Cardiac muscle cell (in vitro differentiated cells and primary cell): ENCODE measurements around the gene RNASE8. TPM values are rescaled to one million over a fixed set of nuclear protein-coding genes. Genes with fewer than 3 reads are reported as not detected.
"Not testable (repeated sequence)": the region's sequence is repeated elsewhere in the genome, so short reads cannot be mapped to it uniquely, and the experiment has no call there.

Source experiments
- DNase-seq, 2 donors: peaks; one replicate each; pipeline versions ENCODE4 v3.0.0 to v3.0.0-alpha.2; 2010 to 2017; ENCODE audit warnings: low read depth in 1 of 2, low spot score in 1 of 2
- H3K27ac ChIP-seq: fragments of 200-600 bp; sonication (generic); 2 replicates; pipeline ENCODE4 v1.5.1; 2016
- H3K27me3 ChIP-seq: fragments of 200-600 bp; sonication (generic); 2 replicates; pipeline ENCODE4 v1.6.0; 2016; ENCODE audit warnings: control low read depth
- H3K36me3 ChIP-seq: fragments of 200-600 bp; sonication (generic); 2 replicates; pipeline ENCODE4 v1.5.1; 2016; ENCODE audit warnings: control low read depth
- H3K4me1 ChIP-seq: fragments of 200-600 bp; sonication (generic); 2 replicates; pipeline ENCODE4 v1.8.1; 2017; ENCODE audit warnings: low read depth, mild to moderate bottlenecking, mixed run types
- H3K4me3 ChIP-seq: fragments of 200-600 bp; sonication (generic); 2 replicates; pipeline ENCODE4 v1.5.1; 2016; ENCODE audit warnings: mild to moderate bottlenecking
- H3K9me3 ChIP-seq: fragments of 200-600 bp; sonication (generic); 2 replicates; pipeline ENCODE4 v1.5.1; 2017; ENCODE audit warnings: low read depth, mild to moderate bottlenecking, control low read depth
- polyA plus RNA-seq: library from polyadenylated mRNA; unstranded; fragments of >200 nt; fragmentation: Nextera tagmentation; extraction: Ambion mirVana; gene quantifications from 2 replicates; pipeline ENCODE4 v1.2.1, GENCODE V29; 2016
- total RNA-seq: library from RNA; depleted of rRNA; stranded (reverse); fragments of >200 nt; gene quantifications from 2 replicates; pipeline ENCODE4 v1.2.3, GENCODE V29; 2016
- TF ChIP-seq, protein P1 (sequence below): IDR thresholded peaks from 2 replicates; pipeline ENCODE4 v1.5.1; 2012; ENCODE audit warnings: low read depth, mild to moderate bottlenecking, low read length

The RNASE8 gene
- total and polyA plus RNA-seq, 2 experiments from 2014 or later, result not detected

DNA sequence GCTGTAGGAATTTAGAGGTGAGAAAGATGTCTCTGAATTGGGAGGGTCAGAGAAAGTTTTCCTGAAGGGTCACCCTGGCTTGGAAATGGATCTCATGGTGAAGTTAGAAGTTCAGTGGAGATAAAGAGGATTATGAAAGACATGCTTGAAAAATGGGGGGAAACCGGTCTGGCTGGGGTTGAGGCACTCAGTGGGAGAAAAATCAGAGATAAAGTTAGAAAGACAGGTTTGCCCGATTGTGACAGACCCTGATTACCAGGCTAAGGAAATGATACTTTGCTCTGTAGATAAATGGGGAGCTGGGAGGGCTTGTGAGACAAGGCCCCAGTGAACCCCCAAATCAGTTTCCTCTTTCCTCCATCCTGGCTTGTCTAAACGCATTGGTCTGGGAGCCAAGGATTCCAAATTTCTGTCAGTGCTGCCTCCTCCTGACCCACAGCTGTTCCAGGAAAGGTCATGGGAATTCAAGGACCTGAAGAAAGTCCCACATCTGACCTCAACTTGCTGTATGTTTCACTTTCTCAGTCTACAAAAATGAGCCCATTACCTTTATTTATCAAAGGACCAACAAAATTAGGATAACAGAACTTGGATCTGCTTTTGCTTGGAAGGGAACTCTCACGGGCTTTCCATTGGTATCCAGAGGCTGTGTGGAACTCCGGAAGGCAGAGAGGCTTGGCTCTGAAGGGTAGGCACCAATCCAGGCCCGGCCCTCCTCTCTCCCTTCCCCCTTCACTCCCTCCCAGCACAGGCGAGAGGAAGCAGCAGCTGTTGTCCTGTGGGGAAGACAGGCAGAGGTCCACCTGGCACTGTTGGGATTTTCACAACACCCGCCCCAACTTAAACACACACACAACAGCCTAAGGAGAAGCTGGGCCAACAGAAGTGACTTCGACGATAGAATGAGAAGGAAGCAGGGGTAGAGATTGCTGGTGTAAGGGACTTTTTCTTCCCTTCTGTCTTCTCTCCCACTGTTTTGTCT, 18.9 kb upstream of the RNASE8 start:
- peaks cover 20% of the 10 kb centered on the region for H3K4me1 ChIP-seq

DNA sequence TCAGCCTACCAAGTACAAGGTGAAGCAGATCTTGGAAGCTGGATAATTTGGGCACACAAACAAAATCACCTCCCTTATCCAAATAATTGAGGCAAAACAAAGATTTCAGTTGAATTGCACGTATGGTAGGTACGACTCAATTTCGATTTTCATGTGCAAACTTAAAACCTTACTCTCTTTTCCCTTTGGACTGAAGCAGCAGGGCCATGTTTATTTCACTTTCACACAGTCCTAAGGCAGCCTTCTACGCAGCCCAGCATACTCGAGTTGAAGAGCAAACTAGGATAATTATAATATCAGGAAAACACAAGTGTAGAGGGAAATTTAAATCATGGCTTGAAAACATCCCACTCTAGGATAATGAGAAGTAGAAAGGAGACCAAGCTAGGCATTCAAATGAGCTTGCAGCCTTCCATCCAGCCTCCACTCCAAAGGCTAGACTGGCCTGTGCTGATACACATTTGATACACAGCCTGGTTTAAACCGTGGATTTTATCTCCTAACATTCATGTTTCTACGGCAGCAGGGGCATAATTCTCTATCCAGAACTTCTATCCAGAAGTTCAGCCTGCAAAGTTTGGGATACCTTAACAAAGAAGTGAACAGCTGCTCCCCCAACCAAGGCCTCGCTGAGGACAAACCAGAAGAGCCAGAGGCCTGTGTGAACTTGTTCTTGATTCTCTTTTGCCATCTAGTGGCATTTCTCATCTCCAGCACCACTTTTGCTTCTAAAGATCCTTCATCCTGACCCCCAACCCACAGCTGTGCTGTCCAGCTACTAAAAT, 17.8 kb upstream of the RNASE8 start:
- Histone ChIP-seq H3K36me3 (no peaks in the 10 kb centered on the region), H3K27ac (peak overlapping the region; percentile 80), H3K9me3 (no peaks in the 10 kb centered on the region), H3K4me1 (peaks cover 17% of the 10 kb centered on the region), H3K27me3 (no peaks in the 10 kb centered on the region), H3K4me3 (no peak overlapping the region)
- TF ChIP-seq, protein P1, sequence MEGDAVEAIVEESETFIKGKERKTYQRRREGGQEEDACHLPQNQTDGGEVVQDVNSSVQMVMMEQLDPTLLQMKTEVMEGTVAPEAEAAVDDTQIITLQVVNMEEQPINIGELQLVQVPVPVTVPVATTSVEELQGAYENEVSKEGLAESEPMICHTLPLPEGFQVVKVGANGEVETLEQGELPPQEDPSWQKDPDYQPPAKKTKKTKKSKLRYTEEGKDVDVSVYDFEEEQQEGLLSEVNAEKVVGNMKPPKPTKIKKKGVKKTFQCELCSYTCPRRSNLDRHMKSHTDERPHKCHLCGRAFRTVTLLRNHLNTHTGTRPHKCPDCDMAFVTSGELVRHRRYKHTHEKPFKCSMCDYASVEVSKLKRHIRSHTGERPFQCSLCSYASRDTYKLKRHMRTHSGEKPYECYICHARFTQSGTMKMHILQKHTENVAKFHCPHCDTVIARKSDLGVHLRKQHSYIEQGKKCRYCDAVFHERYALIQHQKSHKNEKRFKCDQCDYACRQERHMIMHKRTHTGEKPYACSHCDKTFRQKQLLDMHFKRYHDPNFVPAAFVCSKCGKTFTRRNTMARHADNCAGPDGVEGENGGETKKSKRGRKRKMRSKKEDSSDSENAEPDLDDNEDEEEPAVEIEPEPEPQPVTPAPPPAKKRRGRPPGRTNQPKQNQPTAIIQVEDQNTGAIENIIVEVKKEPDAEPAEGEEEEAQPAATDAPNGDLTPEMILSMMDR, result peak; percentile 73
- peak; percentile 85 to 86 for DNase-seq

More for the DNA sequence above, 18.9 kb upstream of the RNASE8 start:
- no peak overlapping the region for H3K4me3 ChIP-seq
- no peaks in the 10 kb centered on the region for H3K27me3 ChIP-seq
- TF ChIP-seq, protein P1, result no peak
- peak; percentile 65 to 94 for DNase-seq
- no peaks in the 10 kb centered on the region for H3K9me3 ChIP-seq
- peak overlapping the region; percentile 80 for H3K27ac ChIP-seq
- H3K36me3 ChIP-seq, result no peaks in the 10 kb centered on the region

DNA sequence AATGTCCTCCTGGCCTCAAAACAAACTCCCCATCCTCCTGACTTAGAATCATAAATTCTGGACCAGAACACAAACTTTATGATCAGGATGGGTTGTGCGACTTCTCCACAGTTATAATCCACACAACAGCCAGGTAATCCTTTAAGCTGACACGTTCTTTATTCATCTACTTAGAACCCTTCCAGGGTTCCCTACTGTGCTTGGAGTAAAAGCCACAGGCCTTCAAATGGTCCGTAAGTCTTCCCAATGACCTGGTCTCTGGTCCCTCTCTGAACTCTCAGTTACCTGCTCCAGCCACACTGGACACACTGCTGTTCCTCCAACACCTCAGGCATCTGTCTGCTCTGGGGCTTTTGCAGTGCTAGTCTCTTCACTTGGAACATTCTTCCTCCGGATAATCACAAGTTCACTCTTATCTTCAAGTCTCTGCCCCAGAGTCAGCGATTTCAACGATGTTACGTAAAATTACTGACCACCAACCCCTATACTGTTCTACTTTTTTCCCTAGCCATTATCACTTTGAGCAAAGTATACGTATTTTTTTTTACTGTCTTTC, 17.2 kb upstream of the RNASE8 start:
- H3K36me3 ChIP-seq, result no peaks in the 10 kb centered on the region
- no peaks in the 10 kb centered on the region for H3K9me3 ChIP-seq
- no peak overlapping the region for H3K4me3 ChIP-seq
- H3K27me3 ChIP-seq, result no peaks in the 10 kb centered on the region
- TF ChIP-seq, protein P1, result no peak
- H3K27ac ChIP-seq, result no peak overlapping the region
- H3K4me1 ChIP-seq, result peaks cover 17% of the 10 kb centered on the region
- no peak for DNase-seq

DNA sequence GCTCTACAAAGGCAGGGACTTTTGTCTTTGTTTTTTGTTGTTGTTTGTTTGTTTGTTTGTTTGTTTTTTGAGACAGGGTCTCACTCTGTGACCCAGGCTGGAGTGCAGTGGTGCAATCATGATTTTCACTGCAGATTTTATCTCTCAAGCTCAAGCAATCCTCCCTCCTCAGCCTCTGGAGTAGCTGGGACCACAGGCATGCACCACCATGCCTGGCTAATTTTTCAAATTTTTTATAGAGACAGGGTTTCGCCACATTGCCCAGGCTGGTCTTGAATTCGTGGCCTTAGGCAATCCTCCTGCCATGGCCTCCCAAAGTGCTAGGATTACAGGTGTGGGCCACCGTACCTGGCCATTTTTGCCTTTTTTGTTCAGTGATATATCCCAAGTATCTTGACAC, 16.7 kb upstream of the RNASE8 start:
- not testable (repeated sequence) for DNase-seq, H3K27me3 ChIP-seq, H3K9me3 ChIP-seq, H3K36me3 ChIP-seq, H3K27ac ChIP-seq, H3K4me3 ChIP-seq
- H3K4me1 ChIP-seq, result peaks cover 17% of the 10 kb centered on the region

DNA sequence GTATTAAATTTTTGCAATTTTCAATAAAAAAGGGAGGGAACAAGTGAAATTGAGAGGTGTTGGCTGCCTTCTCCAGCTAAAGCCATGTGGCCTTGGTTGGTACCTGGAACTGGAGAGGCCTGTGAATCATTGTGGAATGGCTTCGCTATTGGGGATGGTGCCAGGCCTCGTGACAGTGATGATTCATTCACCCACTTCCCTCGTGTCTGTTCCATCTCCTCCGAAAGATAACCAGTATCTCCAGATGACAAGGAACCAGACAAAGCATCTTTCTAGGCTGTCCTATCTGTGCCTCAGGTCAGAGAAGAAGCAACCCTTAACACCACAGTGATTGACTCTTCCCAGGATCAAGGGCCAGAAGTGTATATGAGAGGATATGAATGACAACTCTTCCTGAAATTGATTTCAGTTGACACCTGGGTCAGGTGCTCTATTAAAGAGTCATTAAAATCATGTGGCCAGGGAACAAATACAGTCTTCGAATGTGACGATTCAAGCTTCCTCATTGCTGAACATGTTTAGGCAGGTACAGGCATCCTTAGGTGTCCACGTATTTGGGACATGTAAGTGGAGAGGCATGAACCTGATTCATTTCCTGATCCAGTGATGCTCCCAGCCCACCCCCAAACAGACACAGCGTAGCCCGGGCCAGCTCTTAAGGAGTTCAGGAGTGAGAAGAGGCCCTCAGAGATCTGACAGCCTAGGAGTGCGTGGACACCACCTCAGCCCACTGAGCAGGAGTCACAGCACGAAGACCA, 15.8 kb upstream of the RNASE8 start, which contains the start of gene RNASE7:
Gene RNASE7 (plus strand): TSS at position 687 of the 758 bp plus-strand sequence. CDS start 631 bp downstream, outside the sequence.
- no peaks in the 10 kb centered on the region for H3K9me3 ChIP-seq
- H3K27ac ChIP-seq, result no peak within 1 kb of the TSS
- no peaks in the 10 kb centered on the region for H3K36me3 ChIP-seq
- peaks cover 17% of the 10 kb centered on the region for H3K4me1 ChIP-seq
- TF ChIP-seq, protein P1, result no peak
- no peak within 1 kb of the TSS for H3K4me3 ChIP-seq
- no peak for DNase-seq
- H3K27me3 ChIP-seq, result no peaks in the 10 kb centered on the region
